Muscle of leg (tissue), 11 donors: ENCODE measurements around the gene EFNB2. TPM values are rescaled to one million over a fixed set of nuclear protein-coding genes. Genes with fewer than 3 reads are reported as not detected.
A peak's percentile ranks its signal among the peaks of the same experiment; 100 is the strongest.

ENCODE experiments used
- DNase-seq: peaks from one replicate; pipeline ENCODE4 v3.0.0; 2013
- H3K27ac ChIP-seq: one replicate; pipeline ENCODE4 v1.5.1; 2013; ENCODE audit warnings: mild to moderate bottlenecking, low read length, control low read depth
- H3K27me3 ChIP-seq: one replicate; pipeline ENCODE4 v1.6.1; 2013; ENCODE audit warnings: low read length; ENCODE audit not compliant: control insufficient read depth, insufficient read depth
- H3K36me3 ChIP-seq: one replicate; pipeline ENCODE4 v1.6.1; 2013; ENCODE audit warnings: low read length; ENCODE audit not compliant: control insufficient read depth, insufficient read depth
- H3K4me1 ChIP-seq: one replicate; pipeline ENCODE4 v1.6.1; 2013; ENCODE audit warnings: low read length; ENCODE audit not compliant: control insufficient read depth, insufficient read depth
- H3K4me3 ChIP-seq: one replicate; pipeline ENCODE4 v1.5.1; 2013; ENCODE audit warnings: low read length, control low read depth
- H3K9me3 ChIP-seq: replicated peaks from 2 replicates; pipeline ENCODE4 v1.6.1; 2013; ENCODE audit warnings: low read depth, low read length; ENCODE audit not compliant: control insufficient read depth
- WGBS: methylation state at CpG from one replicate; pipeline ENCODE4 v1.1.5; 2013; ENCODE audit warnings: missing lambda C conversion rate; ENCODE audit not compliant: insufficient coverage; 5-methylcytosine and 5-hydroxymethylcytosine counted together
- polyA plus RNA-seq, 8 donors: library from polyadenylated mRNA; unstranded; fragments of 120-200 nt; gene quantifications; one replicate each; pipeline versions ENCODE4 v1.2.1 to v1.2.3, GENCODE V29; 2013; ENCODE audit warnings: inconsistent platforms in 1 of 8, low replicate concordance in 1 of 8; ENCODE audit not compliant: insufficient read length in 8 of 8, insufficient read depth in 1 of 8
- total RNA-seq: library from RNA; stranded (reverse); fragments of 120-200 nt; gene quantifications from one replicate; pipeline ENCODE4 v1.2.4, GENCODE V29; 2013

Gene EFNB2
- total and polyA plus RNA-seq, 9 donors: 13.9 to 40.1 (median 24.4) TPM

DNA sequence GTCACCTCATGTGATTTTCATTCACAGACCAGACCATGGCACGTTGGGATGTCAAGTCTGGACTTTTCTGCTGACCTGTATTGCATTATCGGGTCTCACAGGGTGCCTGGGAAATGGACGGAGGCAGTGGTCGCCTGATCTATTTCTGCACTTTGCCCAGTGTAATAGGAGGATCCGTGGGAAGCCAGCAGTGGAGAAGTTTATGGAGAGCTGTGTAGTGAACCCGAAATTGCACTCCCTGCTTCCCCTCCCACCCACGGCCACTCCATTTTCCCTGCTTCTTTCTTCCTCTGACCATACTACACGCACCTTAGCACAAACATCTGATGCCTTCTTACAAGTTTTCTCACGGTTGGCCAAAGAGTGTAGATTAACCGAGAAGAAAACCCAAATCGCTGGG is 16.9 kb downstream of the EFNB2 start:
- no peaks in the 10 kb centered on the region for H3K9me3 ChIP-seq
- no peaks in the 10 kb centered on the region for H3K36me3 ChIP-seq
- no peak for DNase-seq
- H3K4me1 ChIP-seq: peaks cover 7% of the 10 kb centered on the region
- no peak overlapping the region for H3K27ac ChIP-seq
- 82% methylated on average over 7 of the region's 11 CpGs for WGBS
- H3K4me3 ChIP-seq: no peak overlapping the region
- H3K27me3 ChIP-seq: no peaks in the 10 kb centered on the region

DNA sequence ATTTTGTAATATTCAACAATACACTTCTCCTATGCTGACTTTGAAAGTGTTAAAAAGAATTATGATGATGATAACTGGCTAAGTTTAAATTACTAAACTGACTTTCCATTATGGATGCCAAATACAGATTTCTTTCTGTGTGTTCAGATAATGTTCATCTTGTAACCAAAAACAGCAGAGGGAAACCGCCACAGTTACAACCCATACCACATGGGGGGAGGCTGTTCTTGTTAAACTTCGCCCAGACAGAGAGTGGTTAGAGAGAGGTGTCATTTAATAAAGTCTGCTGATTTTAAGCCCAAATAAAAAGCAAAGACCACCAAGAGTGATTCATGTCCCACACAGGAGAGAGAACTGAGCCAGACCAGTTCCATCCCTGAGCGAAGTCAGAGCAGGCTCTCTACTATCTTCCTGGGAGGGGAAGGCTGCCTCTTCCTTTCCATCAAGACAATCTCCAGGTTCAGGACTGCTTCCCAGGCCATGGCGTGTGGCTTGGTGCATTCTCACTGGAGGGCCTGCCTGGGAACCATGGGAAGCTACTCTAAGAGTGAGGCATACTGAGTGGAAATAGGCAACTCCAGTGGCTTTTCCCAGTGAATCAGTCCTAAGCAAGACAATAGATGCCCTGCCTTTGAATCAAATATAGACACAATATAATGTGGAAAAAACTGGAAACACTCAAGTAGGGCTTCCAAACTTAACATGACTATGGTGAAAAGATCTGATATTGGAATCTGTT is 18.2 kb downstream of the EFNB2 start:
- Histone ChIP-seq H3K27me3 (no peaks in the 10 kb centered on the region), H3K27ac (no peak overlapping the region), H3K9me3 (no peaks in the 10 kb centered on the region), H3K4me1 (peaks cover 5% of the 10 kb centered on the region), H3K36me3 (no peaks in the 10 kb centered on the region), H3K4me3 (no peak overlapping the region)
- WGBS: no CpG with 5 or more reads among the region's 4 CpGs
- no peak for DNase-seq

GRCh38 chr13:106515635-106516254 is 19.7 kb downstream of the EFNB2 start:
- WGBS: 92% methylated on average over 2 of the region's 5 CpGs
- Histone ChIP-seq H3K4me1 (peaks cover 5% of the 10 kb centered on the region), H3K27ac (peak overlapping the region; percentile 10), H3K4me3 (no peak overlapping the region), H3K27me3 (no peaks in the 10 kb centered on the region), H3K9me3 (no peaks in the 10 kb centered on the region), H3K36me3 (no peaks in the 10 kb centered on the region)
- DNase-seq: no peak

DNA sequence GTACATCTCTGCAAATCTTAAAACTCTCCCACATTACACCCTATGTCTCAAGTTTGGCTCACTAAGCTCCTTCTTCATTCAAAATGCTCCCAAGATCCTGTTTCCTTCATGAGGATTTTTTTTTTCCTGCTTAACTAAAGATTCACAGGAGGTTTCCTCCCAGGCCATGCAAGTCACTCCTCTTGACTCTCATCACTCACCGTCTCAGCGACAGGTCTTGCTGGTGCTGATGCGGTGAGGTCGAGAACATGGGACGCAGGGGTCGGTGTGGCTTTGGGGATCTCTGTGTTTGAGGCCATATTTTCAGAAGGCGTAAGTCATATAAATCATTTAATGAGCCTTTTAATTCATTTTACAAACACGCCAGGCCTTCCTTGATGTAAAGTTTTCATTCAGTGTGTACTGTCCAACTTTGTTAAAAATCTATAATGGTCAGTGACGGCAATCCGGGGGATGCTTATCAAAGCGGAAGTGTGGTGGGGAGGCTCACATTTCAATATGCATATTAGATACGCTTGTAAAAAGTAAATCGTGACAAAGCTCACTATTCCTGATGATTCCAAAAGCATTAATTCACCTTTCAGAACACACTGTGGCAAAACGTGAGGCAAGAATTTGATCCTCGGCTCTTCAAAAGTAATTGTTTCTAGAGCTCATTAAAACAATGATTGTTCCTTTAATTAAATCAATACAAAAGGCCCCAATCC is 20.4 kb downstream of the EFNB2 start:
- WGBS: no CpG with 5 or more reads among the region's 15 CpGs
- H3K27me3 ChIP-seq: no peaks in the 10 kb centered on the region

GRCh38 chr13:106513025-106513983 is 22.2 kb downstream of the EFNB2 start:
- H3K27ac ChIP-seq: no peak overlapping the region
- DNase-seq: no peak
- peaks cover 3% of the 10 kb centered on the region for H3K4me1 ChIP-seq
- no peaks in the 10 kb centered on the region for H3K9me3 ChIP-seq
- no peaks in the 10 kb centered on the region for H3K27me3 ChIP-seq
- WGBS: 69% methylated on average over 2 of the region's 8 CpGs
- no peak overlapping the region for H3K4me3 ChIP-seq
- H3K36me3 ChIP-seq: no peaks in the 10 kb centered on the region

More for the DNA sequence above, 20.4 kb downstream of the EFNB2 start:
- Histone ChIP-seq H3K4me1 (peaks cover 3% of the 10 kb centered on the region), H3K4me3 (no peak overlapping the region), H3K36me3 (no peaks in the 10 kb centered on the region), H3K9me3 (no peaks in the 10 kb centered on the region), H3K27ac (peak overlapping the region; percentile 10)
- no peak for DNase-seq

DNA sequence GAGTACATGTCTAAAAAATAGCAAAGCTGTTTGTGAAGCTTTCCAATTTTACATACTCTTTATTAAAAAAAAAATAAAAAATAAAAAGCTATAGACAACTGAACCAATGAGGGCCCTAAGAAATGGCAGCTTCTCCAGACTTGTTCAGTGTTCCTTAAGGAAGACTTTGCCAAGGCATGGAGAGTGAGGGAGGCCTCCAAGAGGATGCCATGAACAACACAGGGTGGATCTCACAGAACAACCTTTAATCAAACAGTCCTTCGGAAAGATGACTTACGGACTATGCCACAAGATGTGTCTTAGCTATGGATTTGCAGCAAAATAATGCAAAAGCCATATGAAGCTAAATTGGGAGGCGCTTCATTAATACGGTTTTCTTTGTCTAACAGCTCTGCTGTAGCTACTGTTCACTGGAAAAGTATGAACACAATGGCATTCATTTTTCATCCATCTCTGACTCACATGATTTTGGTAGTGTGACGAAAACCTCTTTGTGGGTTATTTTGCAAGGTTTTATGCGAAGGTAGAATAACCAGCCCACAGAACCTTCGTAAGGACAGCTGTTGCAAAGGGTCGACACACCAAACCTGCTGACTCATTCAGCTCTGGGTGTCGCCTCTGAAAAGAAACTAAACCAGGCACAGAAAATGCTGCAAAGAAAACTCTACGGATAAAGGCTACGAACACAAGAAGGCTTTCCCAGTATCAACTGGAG is 27.7 kb downstream of the EFNB2 start:
- WGBS: 49% methylated on average over 2 of the region's 11 CpGs
- Histone ChIP-seq H3K4me1 (peaks cover 3% of the 10 kb centered on the region), H3K27me3 (no peaks in the 10 kb centered on the region), H3K4me3 (no peak overlapping the region), H3K36me3 (peaks cover 4% of the 10 kb centered on the region), H3K27ac (no peak overlapping the region), H3K9me3 (no peaks in the 10 kb centered on the region)
- no peak for DNase-seq

- H3K36me3 ChIP-seq: peaks cover 4% of the 10 kb centered on the region
- no peaks in the 10 kb centered on the region for H3K9me3 ChIP-seq
- no peak overlapping the region for H3K4me3 ChIP-seq
- no peak for DNase-seq
- H3K27ac ChIP-seq: no peak overlapping the region
- peaks cover 3% of the 10 kb centered on the region for H3K4me1 ChIP-seq
- WGBS: no CpG with 5 or more reads among the region's 2 CpGs
- no peaks in the 10 kb centered on the region for H3K27me3 ChIP-seq
These were observed 29.2 kb downstream of the EFNB2 start for GRCh38 chr13:106506286-106506685.

DNA sequence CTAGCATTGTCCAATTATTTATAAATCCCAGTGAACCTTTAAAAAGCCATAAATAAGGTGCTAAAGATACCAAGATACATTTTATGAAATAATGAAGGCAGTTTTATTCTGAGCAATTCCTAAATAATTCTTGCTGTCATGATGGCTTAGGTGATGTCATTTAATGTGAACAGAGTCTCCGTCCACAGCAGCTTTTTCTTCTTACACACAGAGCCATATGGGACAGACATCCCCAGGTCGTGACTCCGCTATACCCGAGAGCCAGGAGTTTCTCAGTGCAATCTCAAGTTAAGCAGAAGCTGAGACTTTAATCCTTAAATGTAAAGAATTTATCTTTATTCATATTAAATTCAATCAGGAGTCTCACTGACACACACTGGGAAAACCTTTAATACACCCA is 29.7 kb downstream of the EFNB2 start:
- no peak for DNase-seq
- H3K4me3 ChIP-seq: no peak overlapping the region
- no peaks in the 10 kb centered on the region for H3K9me3 ChIP-seq
- H3K27me3 ChIP-seq: no peaks in the 10 kb centered on the region
- H3K27ac ChIP-seq: no peak overlapping the region
- peaks cover 4% of the 10 kb centered on the region for H3K36me3 ChIP-seq
- no CpG with 5 or more reads among the region's 4 CpGs for WGBS
- H3K4me1 ChIP-seq: peaks cover 3% of the 10 kb centered on the region

- no CpG with 5 or more reads among the region's 4 CpGs for WGBS
- no peak overlapping the region for H3K4me3 ChIP-seq
- no peaks in the 10 kb centered on the region for H3K9me3 ChIP-seq
- DNase-seq: no peak
- no peak overlapping the region for H3K27ac ChIP-seq
- H3K4me1 ChIP-seq: peaks cover 3% of the 10 kb centered on the region
- H3K36me3 ChIP-seq: peaks cover 4% of the 10 kb centered on the region
- no peaks in the 10 kb centered on the region for H3K27me3 ChIP-seq
These were observed 30.2 kb downstream of the EFNB2 start for GRCh38 chr13:106505295-106505694.
